Astrocyte (in vitro differentiated cells and primary cell): ENCODE data around the gene TBPL2. TPM values are rescaled to one million over a fixed set of nuclear protein-coding genes. Genes with fewer than 3 reads are reported as not detected.

ENCODE experiments used
- DNase-seq: peaks from one replicate; pipeline ENCODE4 v3.0.0-alpha.2; 2010; ENCODE audit warnings: low read depth
- FAIRE-seq: peaks from 2 replicates; lab custom pipeline; 2011; peaks lifted over from hg19 to GRCh38; lab: Jason Lieb, UNC
- H2AFZ ChIP-seq: 2 replicates; pipeline ENCODE4 v1.6.0; 2012; ENCODE audit warnings: low read depth, low read length, inconsistent platforms
- H3K27ac ChIP-seq: 2 replicates; pipeline ENCODE4 v1.5.1; 2011; ENCODE audit warnings: low read depth, low read length, inconsistent platforms
- H3K27me3 ChIP-seq: 2 replicates; pipeline ENCODE4 v1.6.0; 2011; ENCODE audit warnings: low read length, inconsistent platforms; ENCODE audit not compliant: insufficient read depth
- H3K36me3 ChIP-seq: 2 replicates; pipeline ENCODE4 v1.5.1; 2011; ENCODE audit warnings: low read length, inconsistent platforms; ENCODE audit not compliant: insufficient read depth
- H3K4me1 ChIP-seq: 2 replicates; pipeline ENCODE4 v1.5.1; 2011; ENCODE audit warnings: low read length, inconsistent platforms; ENCODE audit not compliant: insufficient read depth
- H3K4me2 ChIP-seq: 2 replicates; pipeline ENCODE4 v1.6.0; 2012; ENCODE audit warnings: low read length, inconsistent platforms
- H3K4me3 ChIP-seq: 2 replicates; pipeline ENCODE4 v1.5.1; 2011; ENCODE audit warnings: low read depth, mild to moderate bottlenecking, low read length, inconsistent platforms; ENCODE audit not compliant: insufficient read depth
- H3K79me2 ChIP-seq: 2 replicates; pipeline ENCODE4 v1.6.0; 2012; ENCODE audit warnings: mild to moderate bottlenecking, low read length, inconsistent platforms; ENCODE audit not compliant: insufficient read depth
- H3K9ac ChIP-seq: 2 replicates; pipeline ENCODE4 v1.6.0; 2012; ENCODE audit warnings: mild to moderate bottlenecking, low read length, inconsistent platforms
- H3K9me3 ChIP-seq: 2 replicates; pipeline ENCODE4 v1.5.1; 2012; ENCODE audit warnings: low read depth, mild to moderate bottlenecking, low read length, inconsistent platforms; ENCODE audit not compliant: insufficient read depth
- H4K20me1 ChIP-seq: 2 replicates; pipeline ENCODE4 v1.6.0; 2012; ENCODE audit warnings: low read length, inconsistent platforms; ENCODE audit not compliant: insufficient read depth
- H3K27ac Mint-ChIP-seq: one replicate; pipeline ENCODE4 v1.8.0; 2021; ENCODE audit warnings: mild to moderate bottlenecking, mixed read lengths; ENCODE audit not compliant: unreplicated experiment
- H3K27me3 Mint-ChIP-seq: one replicate; pipeline ENCODE4 v1.8.0; 2021; ENCODE audit warnings: low read depth, mixed read lengths; ENCODE audit not compliant: unreplicated experiment
- H3K36me3 Mint-ChIP-seq: one replicate; pipeline ENCODE4 v1.8.0; 2021; ENCODE audit warnings: low read depth, mixed read lengths; ENCODE audit not compliant: unreplicated experiment
- H3K4me1 Mint-ChIP-seq: one replicate; pipeline ENCODE4 v1.8.0; 2021; ENCODE audit warnings: low read depth, mixed read lengths; ENCODE audit not compliant: unreplicated experiment
- H3K4me3 Mint-ChIP-seq: one replicate; pipeline ENCODE4 v1.8.0; 2021; ENCODE audit warnings: mild to moderate bottlenecking, moderate library complexity, mixed read lengths; ENCODE audit not compliant: unreplicated experiment
- H3K9me3 Mint-ChIP-seq: one replicate; pipeline ENCODE4 v1.8.0; 2021; ENCODE audit warnings: mild to moderate bottlenecking, mixed read lengths; ENCODE audit not compliant: unreplicated experiment
- EZH2 ChIP-seq: IDR thresholded peaks from 2 replicates; pipeline ENCODE4 v1.6.1; 2012; ENCODE audit warnings: mild to moderate bottlenecking, low read length, inconsistent platforms; ENCODE audit not compliant: insufficient read depth
- total RNA-seq: library from RNA; stranded (reverse); gene quantifications from 2 replicates; pipeline ENCODE4 v1.2.1, GENCODE V29; 2021
- TF ChIP-seq, protein P1 (sequence below): IDR thresholded peaks from 2 replicates; pipeline ENCODE4 v1.5.1; 2011; ENCODE audit warnings: low read depth, mild to moderate bottlenecking, inconsistent platforms, low read length, moderate library complexity; ENCODE audit not compliant: insufficient read depth

TBPL2 gene
- total RNA-seq, 1 donor from 2014 or later = not detected

DNA sequence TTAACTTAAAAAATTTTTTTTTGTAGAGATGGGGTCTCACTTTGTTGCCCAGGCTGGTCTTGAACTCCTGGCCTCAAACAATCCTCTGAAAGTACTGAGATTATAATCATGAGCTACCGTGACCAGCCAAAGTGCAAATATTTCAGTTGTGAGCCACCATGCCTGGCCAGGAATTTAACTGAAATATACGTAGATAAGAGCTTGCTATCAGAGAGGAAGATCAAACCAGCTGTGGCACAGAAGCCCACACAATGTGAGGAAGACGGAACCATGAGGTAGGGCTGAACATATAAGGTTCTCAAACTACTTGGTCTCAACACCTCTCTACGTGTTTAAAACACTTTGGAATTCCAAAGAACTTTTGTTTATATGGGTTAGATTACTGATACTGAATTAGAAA, 57.9 kb downstream of the TBPL2 start:
- no peak for FAIRE-seq
- peaks cover 15% of the 10 kb centered on the region for H3K4me1 Mint-ChIP-seq
- H3K36me3 ChIP-seq = peaks cover 10% of the 10 kb centered on the region
- H3K27ac Mint-ChIP-seq = no peak overlapping the region
- no peak overlapping the region for H3K4me3 Mint-ChIP-seq
- no peaks in the 10 kb centered on the region for H3K79me2 ChIP-seq
- H3K27me3 Mint-ChIP-seq = no peaks in the 10 kb centered on the region
- no peaks in the 10 kb centered on the region for H4K20me1 ChIP-seq
- no peak overlapping the region for H2AFZ ChIP-seq
- no peaks in the 10 kb centered on the region for H3K9me3 ChIP-seq
- no peak for TF ChIP-seq EZH2
- TF ChIP-seq, protein P1, sequence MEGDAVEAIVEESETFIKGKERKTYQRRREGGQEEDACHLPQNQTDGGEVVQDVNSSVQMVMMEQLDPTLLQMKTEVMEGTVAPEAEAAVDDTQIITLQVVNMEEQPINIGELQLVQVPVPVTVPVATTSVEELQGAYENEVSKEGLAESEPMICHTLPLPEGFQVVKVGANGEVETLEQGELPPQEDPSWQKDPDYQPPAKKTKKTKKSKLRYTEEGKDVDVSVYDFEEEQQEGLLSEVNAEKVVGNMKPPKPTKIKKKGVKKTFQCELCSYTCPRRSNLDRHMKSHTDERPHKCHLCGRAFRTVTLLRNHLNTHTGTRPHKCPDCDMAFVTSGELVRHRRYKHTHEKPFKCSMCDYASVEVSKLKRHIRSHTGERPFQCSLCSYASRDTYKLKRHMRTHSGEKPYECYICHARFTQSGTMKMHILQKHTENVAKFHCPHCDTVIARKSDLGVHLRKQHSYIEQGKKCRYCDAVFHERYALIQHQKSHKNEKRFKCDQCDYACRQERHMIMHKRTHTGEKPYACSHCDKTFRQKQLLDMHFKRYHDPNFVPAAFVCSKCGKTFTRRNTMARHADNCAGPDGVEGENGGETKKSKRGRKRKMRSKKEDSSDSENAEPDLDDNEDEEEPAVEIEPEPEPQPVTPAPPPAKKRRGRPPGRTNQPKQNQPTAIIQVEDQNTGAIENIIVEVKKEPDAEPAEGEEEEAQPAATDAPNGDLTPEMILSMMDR = no peak
- peak overlapping the region; percentile 5 for H3K4me2 ChIP-seq
- peak; percentile 75 for DNase-seq
- peak overlapping the region; percentile 29 for H3K27ac ChIP-seq
- no peaks in the 10 kb centered on the region for H3K9me3 Mint-ChIP-seq
- no peaks in the 10 kb centered on the region for H3K27me3 ChIP-seq
- H3K4me1 ChIP-seq = peaks cover 13% of the 10 kb centered on the region
- H3K36me3 Mint-ChIP-seq = peaks cover 16% of the 10 kb centered on the region
- no peak overlapping the region for H3K4me3 ChIP-seq
- no peak overlapping the region for H3K9ac ChIP-seq

DNA sequence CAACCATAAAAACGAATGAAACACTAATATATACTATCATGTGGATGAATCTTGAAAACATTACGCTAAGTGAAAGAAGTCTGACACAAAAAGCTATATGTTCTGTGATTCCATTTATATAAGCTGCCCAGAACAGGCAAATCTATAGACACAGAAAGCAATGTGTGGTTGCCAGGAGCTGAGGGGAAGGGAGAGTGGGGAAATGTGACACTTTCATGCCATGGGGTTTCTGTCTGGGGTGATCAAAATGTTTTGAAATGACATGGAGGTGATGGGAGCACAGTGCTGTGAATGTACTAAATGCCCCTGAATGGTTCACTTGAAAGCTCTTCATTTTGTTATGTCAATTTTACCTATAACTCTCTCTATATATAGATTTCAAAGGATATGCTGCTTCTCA, 58.9 kb downstream of the TBPL2 start:
- no peak overlapping the region for H3K4me3 ChIP-seq
- Mint-ChIP-seq H3K4me3 (no peak overlapping the region), H3K9me3 (no peaks in the 10 kb centered on the region), H3K27ac (no peak overlapping the region), H3K36me3 (peaks cover 15% of the 10 kb centered on the region), H3K4me1 (peaks cover 15% of the 10 kb centered on the region), H3K27me3 (no peaks in the 10 kb centered on the region)
- no peak overlapping the region for H3K4me2 ChIP-seq
- no peak overlapping the region for H2AFZ ChIP-seq
- no peak overlapping the region for H3K9ac ChIP-seq
- H3K79me2 ChIP-seq = no peaks in the 10 kb centered on the region
- DNase-seq (no peak), FAIRE-seq (no peak)
- no peaks in the 10 kb centered on the region for H4K20me1 ChIP-seq
- no peaks in the 10 kb centered on the region for H3K27me3 ChIP-seq
- peaks cover 10% of the 10 kb centered on the region for H3K36me3 ChIP-seq
- peaks cover 13% of the 10 kb centered on the region for H3K4me1 ChIP-seq
- TF ChIP-seq, protein P1 = no peak
- TF ChIP-seq EZH2 = no peak
- H3K27ac ChIP-seq = no peak overlapping the region
- H3K9me3 ChIP-seq = no peaks in the 10 kb centered on the region

DNA sequence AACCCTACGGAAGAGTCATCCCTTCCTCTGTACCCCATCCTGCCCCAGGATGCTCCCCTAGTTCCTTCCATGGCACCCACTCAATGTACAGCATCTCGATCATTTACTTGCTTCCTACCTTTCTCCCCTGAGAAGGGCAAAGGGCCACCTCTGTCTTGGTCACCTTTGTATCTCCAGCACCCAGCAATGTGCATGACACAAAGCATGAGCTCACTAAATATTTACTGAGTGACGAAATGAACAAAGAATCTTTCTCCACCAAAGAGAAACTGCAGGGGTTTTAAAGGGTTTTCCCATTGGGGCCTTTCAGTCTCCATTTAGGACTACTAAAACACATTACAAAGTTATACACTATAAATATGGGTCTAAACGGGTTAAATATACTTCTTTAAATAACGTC, 59.4 kb downstream of the TBPL2 start:
- Histone ChIP-seq H3K9ac (no peak overlapping the region), H3K4me3 (no peak overlapping the region), H3K4me2 (no peak overlapping the region), H3K27me3 (no peaks in the 10 kb centered on the region), H3K79me2 (no peaks in the 10 kb centered on the region), H3K9me3 (no peaks in the 10 kb centered on the region), H3K36me3 (peaks cover 11% of the 10 kb centered on the region), H2AFZ (no peak overlapping the region), H4K20me1 (no peaks in the 10 kb centered on the region), H3K4me1 (peaks cover 13% of the 10 kb centered on the region), H3K27ac (no peak overlapping the region)
- peaks cover 16% of the 10 kb centered on the region for H3K36me3 Mint-ChIP-seq
- no peak for FAIRE-seq
- no peak for DNase-seq
- H3K4me3 Mint-ChIP-seq = no peak overlapping the region
- no peaks in the 10 kb centered on the region for H3K27me3 Mint-ChIP-seq
- peaks cover 15% of the 10 kb centered on the region for H3K4me1 Mint-ChIP-seq
- TF ChIP-seq, protein P1 = no peak
- no peak for TF ChIP-seq EZH2
- H3K9me3 Mint-ChIP-seq = no peaks in the 10 kb centered on the region
- no peak overlapping the region for H3K27ac Mint-ChIP-seq
